NOMO-1 treated with dmso at 0.1 percent for 144 hours (cell line): ENCODE data around the gene SLC48A1.

Experiments used
- DNase-seq: peaks from one replicate; lab custom pipeline; 2025; ENCODE audit not compliant: unreplicated experiment; lab: John Stamatoyannopoulos, UW

Gene SLC48A1

DNA sequence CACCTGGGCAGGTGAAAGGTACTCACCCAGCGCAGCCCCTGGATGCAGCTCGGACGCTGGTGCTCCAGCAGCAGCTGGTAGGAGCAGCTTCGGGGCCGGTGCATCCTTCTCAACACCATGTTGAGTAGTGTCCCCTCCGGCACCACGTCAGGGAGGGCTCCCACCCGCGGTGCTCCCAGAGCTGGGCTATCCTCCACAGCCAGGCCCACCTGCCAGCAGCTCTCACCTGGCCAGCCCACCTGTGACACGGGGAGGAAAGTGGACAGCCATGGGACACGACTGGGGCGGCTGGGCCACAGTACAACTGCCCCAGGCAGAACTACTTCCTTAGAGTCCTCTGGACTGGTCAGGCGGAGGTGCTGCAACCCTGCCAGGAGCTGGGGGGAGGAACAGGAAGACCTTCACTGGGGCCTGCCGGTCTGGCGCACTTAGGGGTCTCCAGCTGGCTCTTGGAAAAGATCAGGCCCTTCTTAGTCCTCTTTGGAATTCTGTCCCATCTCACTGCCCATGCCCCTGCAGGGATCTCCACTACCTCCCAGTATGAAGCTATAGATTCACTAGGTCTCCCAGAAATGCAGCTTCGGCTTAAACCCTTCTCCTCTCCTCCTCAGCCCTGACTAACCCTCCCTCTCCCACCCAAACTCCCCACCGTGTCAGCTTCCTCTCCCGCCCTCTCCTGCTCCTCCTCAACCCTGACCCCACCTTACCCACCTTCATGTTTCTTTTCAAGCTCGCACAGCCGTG lies 15.0 kb upstream of the SLC48A1 start:
- no peak for DNase-seq

DNA sequence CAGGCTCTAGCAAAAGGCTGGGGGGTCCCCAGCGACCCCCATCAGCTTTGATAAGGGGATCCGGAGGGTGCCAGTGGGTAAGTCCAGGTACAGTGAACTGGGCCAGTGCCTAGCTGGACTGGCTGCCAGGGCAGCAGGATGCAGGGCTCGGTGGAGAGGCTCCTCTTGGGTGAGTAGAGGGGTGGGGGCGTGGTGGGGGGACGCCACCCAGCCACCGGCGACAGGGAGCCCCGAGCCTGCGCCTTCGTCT lies 14.5 kb upstream of the SLC48A1 start:
- no peak for DNase-seq

DNA sequence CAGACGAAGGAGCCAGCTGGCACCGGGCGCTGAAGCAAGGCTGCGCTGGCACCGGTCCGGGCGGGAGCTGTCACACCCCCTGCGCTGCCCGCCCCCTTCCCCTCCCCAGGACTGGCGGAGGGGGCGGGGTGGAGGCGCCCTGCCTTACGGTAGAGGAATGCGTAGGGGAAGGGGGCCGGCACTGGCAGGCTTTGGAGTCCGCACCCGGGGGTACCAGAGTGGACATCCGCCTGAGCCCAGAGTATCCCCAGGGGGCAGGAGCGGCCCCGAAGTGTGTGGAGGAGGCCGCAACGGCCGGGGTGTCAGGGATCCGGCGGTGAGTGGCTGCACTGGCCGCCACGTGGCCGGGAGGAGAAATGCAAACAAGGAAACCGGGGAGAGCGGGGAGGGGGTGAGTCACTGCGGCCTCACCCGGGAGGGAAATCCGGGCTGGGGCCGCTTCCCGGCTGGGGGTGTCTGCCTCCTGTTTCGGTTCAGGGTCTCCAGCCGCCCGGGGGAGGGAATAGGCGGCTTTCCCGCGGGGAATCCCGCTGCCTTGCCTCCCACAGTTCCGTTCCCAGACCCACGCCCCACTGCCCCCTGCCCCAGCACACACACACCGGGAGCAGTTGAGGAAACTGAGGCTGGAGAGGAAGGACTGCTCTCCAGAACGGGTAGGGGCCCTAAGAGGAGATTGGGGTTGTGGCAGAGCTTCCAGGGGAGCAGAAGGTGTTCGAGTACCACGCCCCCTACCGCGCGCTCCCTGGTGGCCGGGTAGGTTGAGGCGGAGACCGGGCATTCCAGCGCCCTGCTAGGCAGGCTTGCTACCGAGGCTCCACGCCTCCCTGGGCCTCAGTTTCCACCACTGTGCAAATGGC lies 14.0 kb upstream of the SLC48A1 start, which contains the start of gene RAPGEF3:
Gene RAPGEF3 (minus strand): TSS at position 47 of the 857 bp plus-strand sequence. CDS start 324 bp downstream, outside the sequence.
- DNase-seq, result peak; percentile 69

- DNase-seq, result no peak
Measured at GRCh38 chr12:47762850-47763465, 10.1 kb upstream of the SLC48A1 start.

- DNase-seq, result no peak
Measured at GRCh38 chr12:47763481-47764346, 9.3 kb upstream of the SLC48A1 start.

DNA sequence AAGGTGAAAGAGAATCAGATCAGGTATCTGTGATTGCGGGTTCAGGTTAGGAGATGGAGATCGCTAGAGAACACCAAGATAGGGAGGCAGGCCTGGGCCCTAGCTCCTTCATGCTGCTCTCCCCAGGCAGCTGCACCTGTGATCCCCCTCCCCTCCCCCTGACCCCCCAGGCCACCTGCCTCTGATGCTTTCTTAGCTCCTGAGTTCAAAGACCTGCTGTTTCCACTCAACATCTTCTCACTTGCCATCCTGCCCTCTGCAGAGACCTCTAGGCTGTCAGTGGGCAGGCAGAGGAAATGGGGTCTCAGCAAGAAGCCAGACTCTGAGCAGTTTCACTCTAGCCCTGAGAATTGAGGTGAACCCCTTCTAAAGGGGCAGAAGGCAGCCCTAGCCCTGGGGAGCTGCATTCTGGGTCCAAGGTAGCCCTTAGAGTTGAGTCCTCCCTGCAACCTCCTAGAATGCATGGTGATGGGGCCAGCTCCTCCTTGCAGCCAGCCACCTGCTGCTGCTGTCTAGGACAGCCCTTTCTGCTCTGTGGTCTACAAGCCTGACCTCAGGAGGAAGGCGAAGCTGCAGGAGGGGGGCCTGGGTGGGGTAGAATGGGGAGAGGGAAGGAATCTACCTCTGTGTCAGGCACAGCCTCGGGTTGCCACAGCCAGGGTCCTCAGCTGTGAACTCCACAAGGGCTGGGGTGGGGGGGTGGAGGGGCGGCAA lies 6.4 kb upstream of the SLC48A1 start:
- DNase-seq, result no peak

DNA sequence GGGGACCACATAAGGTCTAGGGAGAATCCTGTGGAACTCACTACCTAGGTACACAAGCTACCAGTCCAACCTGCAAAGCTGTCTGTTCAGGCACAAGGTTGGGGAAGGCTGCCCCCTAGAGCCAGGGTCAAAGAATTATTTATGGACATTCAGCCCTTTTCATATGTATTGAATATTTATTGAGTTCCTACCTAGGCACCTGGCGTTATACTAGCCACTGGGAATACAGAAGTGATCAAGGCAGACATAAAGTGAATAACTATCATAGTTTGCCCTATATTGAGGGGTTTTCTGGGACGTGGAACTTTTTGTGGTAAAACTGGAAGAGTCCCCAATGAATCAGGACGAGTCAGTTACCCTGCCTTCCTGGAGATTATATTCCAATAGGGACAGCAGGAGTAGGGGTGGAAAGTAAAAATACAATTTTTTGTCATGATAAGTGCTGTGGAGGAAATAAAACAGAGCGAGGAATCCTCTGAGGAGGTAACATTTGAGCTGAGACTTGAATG lies 5.8 kb upstream of the SLC48A1 start:
- DNase-seq, result peak; percentile 20

GRCh38 chr12:47768323-47768811 lies 4.7 kb upstream of the SLC48A1 start:
- DNase-seq, result no peak

DNA sequence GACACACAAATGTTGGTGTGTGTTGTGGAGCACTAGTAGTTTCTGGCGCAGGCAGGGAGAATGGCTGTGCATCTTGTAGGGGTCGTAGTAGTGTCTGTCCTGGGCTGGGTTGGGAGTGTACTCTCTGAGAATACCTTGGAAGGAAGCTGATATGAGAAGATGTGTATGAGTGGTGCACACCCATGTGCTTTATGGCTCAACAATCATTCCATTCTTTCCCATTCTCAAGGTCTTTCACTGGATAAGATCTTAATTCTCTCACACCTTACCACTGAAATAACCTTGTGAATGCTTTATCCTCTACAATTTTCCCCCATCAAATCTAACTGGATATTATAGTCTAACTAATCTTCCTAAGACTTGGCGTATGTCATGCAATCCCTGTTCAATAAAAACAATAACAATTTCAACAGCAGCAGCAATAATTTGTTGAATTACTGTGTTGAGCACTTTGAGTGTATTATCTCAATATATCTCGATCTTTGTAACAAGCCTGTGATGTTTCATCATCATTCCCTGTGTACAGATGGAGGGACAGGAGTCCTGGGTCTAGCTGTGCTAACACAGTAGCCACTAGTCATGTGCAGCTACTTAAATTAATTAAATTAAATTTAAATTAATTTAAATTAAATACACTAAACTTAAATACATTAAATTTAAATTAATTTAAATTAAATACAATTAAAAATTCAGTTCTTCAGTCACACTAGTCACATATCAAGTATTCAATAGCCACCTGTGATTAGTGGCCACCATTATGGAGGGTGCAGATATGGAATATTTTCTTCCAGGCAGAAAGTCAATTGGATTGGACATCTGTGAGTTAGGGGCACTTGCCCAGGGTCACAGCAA lies 3.6 kb upstream of the SLC48A1 start:
- no peak for DNase-seq

- DNase-seq, result peak; percentile 60
Measured at GRCh38 chr12:47770086-47770726, 2.8 kb upstream of the SLC48A1 start.

GRCh38 chr12:47771304-47771703 lies 1.7 kb upstream of the SLC48A1 start:
- no peak for DNase-seq

- DNase-seq, result no peak
Measured at GRCh38 chr12:47772094-47772660, 861 bp upstream of the SLC48A1 start.

DNA sequence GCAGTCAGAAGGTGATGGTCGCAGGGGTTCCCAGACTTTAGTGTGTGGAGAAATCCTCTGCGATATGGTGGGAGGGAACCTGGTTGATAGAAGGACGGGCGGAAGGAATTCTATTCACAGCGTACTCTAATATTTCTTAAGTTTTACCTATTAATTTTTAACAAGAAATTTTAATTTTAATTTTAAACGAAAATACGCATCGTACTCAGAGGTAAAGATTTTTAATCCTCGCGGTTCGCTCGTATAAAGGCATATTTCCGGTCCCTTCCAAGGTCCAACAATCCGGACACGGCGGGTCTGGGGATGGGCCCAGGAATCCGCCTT lies 338 bp upstream of the SLC48A1 start:
- DNase-seq, result no peak

DNA sequence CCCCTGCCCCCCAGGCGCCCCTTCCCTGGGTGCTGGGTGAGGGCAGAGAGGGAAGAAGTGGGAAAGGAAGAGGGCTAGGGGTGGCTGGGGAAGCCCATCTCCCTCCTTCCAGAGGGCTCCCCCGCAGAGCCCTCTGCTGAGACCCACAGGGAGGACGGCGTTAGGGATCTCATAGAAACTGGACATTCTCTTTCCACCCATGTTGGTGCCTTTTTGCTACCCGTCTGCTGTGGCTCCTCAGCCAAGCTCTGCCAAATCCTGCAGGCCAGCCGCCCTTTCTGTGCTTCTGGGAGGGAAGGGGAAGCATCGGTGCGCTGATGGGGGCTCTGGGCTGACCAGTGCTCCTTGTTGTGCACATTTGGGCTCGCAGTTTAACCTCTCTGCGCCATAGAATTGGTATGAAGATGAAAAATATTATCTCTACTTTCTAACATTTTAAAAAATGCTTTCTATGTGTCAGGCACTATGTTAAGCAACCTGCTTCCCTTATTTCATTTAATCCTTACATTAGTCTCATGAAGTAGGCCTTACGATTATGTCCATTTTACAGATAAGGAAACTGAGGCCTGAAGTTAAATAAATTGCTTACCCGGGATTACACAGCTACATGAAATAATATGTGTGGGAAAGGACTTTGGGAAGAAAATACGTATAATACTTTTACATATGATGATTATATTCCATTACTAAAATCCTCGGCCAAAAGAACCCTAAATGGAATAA lies 981 bp downstream of the SLC48A1 start:
- no peak for DNase-seq

DNA sequence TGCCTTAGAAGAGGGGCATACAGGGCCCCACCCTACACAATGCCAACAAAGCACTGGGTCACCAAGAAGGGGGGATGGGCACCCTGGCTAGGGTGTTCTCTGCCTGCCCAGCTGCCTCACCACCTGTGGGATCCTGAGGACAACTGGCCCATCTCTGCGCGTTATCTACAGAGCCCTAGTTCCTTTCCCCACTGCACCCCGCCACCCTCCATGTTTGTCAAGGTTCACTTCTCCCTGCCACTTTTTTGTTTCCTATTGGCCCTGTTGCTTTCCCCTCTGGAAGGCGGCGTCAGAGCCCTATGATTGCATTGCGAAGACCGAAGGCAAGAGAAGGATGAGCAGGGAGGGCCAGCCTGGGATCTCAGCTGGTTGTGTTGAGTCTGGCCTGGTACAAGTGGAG lies 1.6 kb downstream of the SLC48A1 start:
- DNase-seq, result no peak

DNA sequence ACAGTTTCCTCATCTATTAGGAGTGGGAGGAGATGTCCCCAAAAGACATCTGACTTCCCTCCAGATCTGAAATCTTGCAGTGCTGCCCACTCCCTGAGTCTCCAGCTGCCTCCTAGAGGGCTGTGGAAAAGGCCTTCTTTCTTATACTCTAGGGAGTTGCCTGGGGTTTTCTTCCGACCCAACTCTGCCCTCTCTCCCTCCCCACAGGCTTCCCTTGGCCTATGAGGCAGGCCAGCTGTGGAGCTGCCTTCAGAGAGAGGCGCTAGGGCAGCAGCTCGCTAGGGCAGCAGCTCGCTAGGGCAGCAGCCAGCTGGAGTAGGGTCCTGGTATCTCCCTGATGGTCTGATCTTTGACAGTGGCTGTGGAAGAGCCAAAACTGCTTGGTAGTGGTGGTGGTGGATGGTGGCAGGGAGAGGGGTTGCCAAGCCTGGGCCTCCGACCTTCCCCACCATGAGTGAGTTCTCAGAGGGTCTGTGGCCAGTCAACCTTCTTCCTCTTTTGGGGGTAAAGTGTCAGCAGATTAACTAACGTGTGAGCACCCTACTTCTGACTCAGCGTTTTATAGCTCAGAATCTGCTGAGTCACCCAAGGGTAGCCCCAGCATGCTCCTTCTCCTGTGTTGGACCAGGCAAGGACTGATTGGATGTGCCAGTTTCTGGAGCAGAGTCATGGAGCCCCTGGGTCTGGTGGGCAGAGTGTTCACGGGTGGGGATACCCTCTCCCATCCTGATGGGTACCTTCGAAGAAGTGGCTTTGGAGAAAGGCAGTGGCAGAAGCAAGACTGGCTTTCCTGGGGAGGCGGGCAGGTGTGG lies 2.3 kb downstream of the SLC48A1 start:
- DNase-seq, result peak; percentile 68
